Measurements from ENCODE around the gene BABAM2.

DNA sequence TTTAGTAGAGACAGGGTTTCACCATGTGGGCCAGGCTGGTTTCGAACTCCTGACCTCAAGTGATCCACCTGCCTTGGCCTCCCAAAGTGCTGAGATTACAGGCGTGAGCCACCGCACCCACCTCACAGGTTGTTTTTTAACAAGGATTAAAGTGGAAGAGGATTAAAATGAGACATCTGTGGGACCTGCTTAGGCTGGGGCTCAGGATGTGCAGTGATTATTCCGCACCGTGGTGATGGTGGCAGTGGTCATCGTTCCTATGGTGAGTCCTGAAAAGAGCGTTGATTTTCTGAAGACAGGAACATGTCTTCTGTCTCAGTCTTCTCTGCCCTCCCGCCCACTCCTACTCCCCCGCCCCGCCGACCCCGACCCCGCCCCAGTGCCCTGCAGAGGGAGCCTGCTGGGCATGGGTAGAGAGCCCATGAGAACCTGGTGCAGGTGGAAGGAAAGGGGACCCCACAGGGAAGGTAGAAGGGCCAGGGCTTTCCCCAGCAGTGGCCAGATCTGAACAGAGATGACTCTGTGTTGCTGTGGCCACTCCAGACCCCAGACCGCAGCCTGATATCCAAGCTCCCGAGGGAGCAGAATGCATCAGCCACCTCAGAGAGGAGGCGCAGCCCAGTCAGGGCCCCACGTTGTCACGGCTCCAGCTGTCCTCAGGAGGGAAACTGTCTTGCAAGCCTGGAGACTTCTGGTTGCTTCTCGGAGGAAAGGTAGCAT is 467.6 kb downstream of the BABAM2 start:
- TF ChIP-seq, protein P1, sequence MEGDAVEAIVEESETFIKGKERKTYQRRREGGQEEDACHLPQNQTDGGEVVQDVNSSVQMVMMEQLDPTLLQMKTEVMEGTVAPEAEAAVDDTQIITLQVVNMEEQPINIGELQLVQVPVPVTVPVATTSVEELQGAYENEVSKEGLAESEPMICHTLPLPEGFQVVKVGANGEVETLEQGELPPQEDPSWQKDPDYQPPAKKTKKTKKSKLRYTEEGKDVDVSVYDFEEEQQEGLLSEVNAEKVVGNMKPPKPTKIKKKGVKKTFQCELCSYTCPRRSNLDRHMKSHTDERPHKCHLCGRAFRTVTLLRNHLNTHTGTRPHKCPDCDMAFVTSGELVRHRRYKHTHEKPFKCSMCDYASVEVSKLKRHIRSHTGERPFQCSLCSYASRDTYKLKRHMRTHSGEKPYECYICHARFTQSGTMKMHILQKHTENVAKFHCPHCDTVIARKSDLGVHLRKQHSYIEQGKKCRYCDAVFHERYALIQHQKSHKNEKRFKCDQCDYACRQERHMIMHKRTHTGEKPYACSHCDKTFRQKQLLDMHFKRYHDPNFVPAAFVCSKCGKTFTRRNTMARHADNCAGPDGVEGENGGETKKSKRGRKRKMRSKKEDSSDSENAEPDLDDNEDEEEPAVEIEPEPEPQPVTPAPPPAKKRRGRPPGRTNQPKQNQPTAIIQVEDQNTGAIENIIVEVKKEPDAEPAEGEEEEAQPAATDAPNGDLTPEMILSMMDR (IDR thresholded peaks at IDR 0.05) = no peak
- no peak for TF ChIP-seq POLR2A (IDR thresholded peaks at IDR 0.05)

All from Peyer's patch (tissue), 4 donors.